ENCODE data around the gene PHYH. TPM values are rescaled to one million over a fixed set of nuclear protein-coding genes. Genes with fewer than 3 reads are reported as not detected.
"Not testable (repeated sequence)": the region's sequence is repeated elsewhere in the genome, so short reads cannot be mapped to it uniquely, and the experiment has no call there.

PHYH gene
- total RNA-seq, 1 experiment from 2014 or later, result 11.1 TPM

GRCh38 chr10:13241613-13242012 is 58.3 kb downstream of the PHYH start:
- Histone ChIP-seq H3K9me3 (replicated peaks) (no peaks in the 10 kb centered on the region), H3K4me3 (no peak overlapping the region), H3K36me3 (no peaks in the 10 kb centered on the region), H3K4me1 (replicated peaks) (no peaks in the 10 kb centered on the region), H3K27ac (no peak overlapping the region), H3K27me3 (replicated peaks) (no peaks in the 10 kb centered on the region)
- no peak for DNase-seq (ENCODE audit: low read depth in 1 of 2, low spot score in 2 of 2)

DNA sequence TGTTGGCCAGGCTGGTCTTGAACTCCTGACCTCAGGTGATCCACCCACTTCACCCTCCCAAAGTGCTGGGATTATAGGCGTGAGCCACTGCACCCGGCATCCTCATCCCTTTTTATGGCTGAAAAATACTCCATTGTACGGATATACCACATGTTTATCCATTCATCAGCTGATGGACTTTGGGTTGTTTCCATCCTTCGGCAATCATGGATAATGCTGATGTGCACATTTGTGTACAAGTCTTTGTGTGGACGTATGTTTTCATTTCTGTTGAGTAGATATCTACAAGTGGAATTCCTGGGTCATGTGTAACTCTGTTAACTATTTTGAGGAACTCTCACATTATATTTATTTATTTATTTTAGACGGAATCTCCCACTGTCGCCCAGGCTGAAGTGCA is 59.9 kb downstream of the PHYH start:
- DNase-seq (ENCODE audit: low read depth in 1 of 2, low spot score in 2 of 2), result no peak
- Histone ChIP-seq H3K4me3 (no peak overlapping the region), H3K9me3 (replicated peaks) (no peaks in the 10 kb centered on the region), H3K4me1 (replicated peaks) (no peaks in the 10 kb centered on the region), H3K36me3 (no peaks in the 10 kb centered on the region), H3K27ac (no peak overlapping the region), H3K27me3 (replicated peaks) (no peaks in the 10 kb centered on the region)

- Histone ChIP-seq H3K27ac (no peak overlapping the region), H3K27me3 (replicated peaks) (no peaks in the 10 kb centered on the region), H3K36me3 (no peaks in the 10 kb centered on the region), H3K9me3 (replicated peaks) (no peaks in the 10 kb centered on the region), H3K4me3 (no peak overlapping the region), H3K4me1 (replicated peaks) (no peaks in the 10 kb centered on the region)
- no peak for DNase-seq (ENCODE audit: low read depth in 1 of 2, low spot score in 2 of 2)
Measured at GRCh38 chr10:13238271-13239077, 61.4 kb downstream of the PHYH start.

DNA sequence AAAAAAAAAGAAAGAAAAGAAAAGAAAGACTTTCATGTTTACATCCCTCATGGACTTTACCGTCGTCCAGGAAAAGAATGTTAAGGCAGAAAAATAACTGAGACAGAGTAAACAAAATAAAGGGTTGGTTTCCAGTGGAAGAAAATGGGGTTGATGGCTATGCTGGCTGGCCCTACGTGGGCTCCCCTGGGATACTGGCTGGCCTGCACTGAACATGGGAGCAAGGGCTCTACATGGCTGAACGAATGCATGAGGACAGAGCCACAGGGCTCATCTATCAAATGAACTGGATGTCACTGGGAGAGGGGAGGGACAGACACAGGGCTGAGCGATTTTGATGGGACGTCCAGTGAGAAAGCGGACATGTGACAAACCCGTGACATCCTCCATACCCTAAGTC is 63.2 kb downstream of the PHYH start:
- H3K27ac ChIP-seq, result no peak overlapping the region
- DNase-seq (ENCODE audit: low read depth in 1 of 2, low spot score in 2 of 2), result no peak
- peaks cover under 1% of the 10 kb centered on the region; the same call in 1 of the 2 replicates for H3K27me3 ChIP-seq (replicated peaks)
- no peaks in the 10 kb centered on the region for H3K4me1 ChIP-seq (replicated peaks)
- no peaks in the 10 kb centered on the region for H3K36me3 ChIP-seq
- no peaks in the 10 kb centered on the region for H3K9me3 ChIP-seq (replicated peaks)
- H3K4me3 ChIP-seq, result no peak overlapping the region

DNA sequence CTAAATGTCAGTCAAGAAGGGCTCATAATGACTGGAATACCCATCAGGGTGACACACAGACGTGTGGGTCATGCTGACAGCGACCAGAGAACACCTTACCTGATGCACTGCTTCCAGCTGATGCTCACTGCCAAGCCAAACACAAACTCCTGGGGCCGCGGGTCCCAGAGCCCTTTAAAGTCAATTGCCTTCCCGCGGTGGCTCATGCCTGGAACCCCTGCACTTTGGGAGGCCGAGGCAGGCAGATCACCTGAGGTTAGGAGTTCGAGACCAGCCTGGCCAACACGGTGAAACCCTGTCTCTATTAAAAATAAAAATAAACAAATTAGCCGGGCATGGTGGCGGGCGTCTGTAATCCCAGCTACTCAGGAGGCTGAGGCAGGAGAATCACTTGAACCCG is 65.1 kb downstream of the PHYH start:
- H3K36me3 ChIP-seq; H3K27me3 ChIP-seq (replicated peaks); H3K9me3 ChIP-seq (replicated peaks); DNase-seq (ENCODE audit: low read depth in 1 of 2, low spot score in 2 of 2); H3K4me1 ChIP-seq (replicated peaks); H3K4me3 ChIP-seq; H3K27ac ChIP-seq: not testable (repeated sequence)

DNA sequence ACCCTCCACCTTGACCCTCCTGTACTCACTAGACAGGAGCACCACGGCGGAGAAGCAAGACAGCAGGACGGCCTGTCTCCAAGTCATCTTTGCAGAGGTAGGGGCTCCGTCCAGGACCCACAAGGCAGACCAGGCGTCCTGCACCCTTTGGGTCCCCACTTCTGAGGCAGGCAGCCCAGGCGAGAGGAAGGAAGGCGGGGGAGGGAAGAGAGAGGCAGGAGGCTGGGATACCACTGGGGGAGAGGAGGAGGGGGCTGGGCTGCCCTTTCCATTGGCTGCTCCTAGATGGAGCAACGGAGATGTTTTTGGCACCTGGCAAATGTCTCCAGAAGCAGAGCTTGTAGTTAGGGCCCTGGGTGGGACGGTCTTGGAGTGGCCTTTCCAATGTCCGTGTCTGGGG is 65.7 kb downstream of the PHYH start, which contains the start of gene UCMA:
TSS of gene UCMA (minus strand) at position 203 of the 400 bp plus-strand sequence. CDS start at position 87, 116 bp downstream.
- no peak within 1 kb of the TSS for H3K27ac ChIP-seq
- H3K36me3 ChIP-seq, result no peaks in the 10 kb centered on the region
- DNase-seq (ENCODE audit: low read depth in 1 of 2, low spot score in 2 of 2), result no peak
- no peaks in the 10 kb centered on the region for H3K4me1 ChIP-seq (replicated peaks)
- H3K4me3 ChIP-seq, result no peak within 1 kb of the TSS
- peaks cover 4% of the 10 kb centered on the region; the same call in 1 of the 2 replicates for H3K27me3 ChIP-seq (replicated peaks)
- H3K9me3 ChIP-seq (replicated peaks), result no peaks in the 10 kb centered on the region

DNA sequence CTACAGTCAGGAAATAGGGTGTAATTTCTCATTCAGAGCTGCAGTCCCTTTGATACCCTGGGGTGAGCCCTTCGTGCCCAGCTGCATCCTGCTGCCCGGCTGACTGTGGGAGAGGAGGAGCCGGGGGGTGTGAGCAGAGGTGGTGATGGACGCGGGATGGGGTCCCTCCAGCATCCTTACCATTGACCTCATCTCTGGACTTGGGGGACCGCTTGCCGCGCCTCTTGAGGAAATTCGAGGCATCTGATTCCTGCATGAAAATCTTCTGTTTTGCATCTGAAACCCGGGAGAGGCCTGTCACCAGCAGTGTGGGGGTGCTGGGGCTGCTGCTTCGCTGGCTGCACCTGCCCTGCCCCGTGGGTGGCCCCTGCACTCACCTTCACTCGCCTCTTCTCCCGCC is 66.5 kb downstream of the PHYH start:
- Histone ChIP-seq H3K27ac (no peak overlapping the region), H3K36me3 (no peaks in the 10 kb centered on the region), H3K9me3 (replicated peaks) (no peaks in the 10 kb centered on the region), H3K4me3 (no peak overlapping the region), H3K4me1 (replicated peaks) (no peaks in the 10 kb centered on the region), H3K27me3 (replicated peaks) (peaks cover 4% of the 10 kb centered on the region; the same call in 1 of the 2 replicates)
- no peak for DNase-seq (ENCODE audit: low read depth in 1 of 2, low spot score in 2 of 2)

- no peaks in the 10 kb centered on the region for H3K4me1 ChIP-seq (replicated peaks)
- no peaks in the 10 kb centered on the region for H3K36me3 ChIP-seq
- DNase-seq (ENCODE audit: low read depth in 1 of 2, low spot score in 2 of 2), result no peak
- peaks cover 4% of the 10 kb centered on the region; the same call in 1 of the 2 replicates for H3K27me3 ChIP-seq (replicated peaks)
- H3K4me3 ChIP-seq, result no peak overlapping the region
- no peaks in the 10 kb centered on the region for H3K9me3 ChIP-seq (replicated peaks)
- no peak overlapping the region for H3K27ac ChIP-seq
Measured at GRCh38 chr10:13231808-13232207, 68.1 kb downstream of the PHYH start.

DNA sequence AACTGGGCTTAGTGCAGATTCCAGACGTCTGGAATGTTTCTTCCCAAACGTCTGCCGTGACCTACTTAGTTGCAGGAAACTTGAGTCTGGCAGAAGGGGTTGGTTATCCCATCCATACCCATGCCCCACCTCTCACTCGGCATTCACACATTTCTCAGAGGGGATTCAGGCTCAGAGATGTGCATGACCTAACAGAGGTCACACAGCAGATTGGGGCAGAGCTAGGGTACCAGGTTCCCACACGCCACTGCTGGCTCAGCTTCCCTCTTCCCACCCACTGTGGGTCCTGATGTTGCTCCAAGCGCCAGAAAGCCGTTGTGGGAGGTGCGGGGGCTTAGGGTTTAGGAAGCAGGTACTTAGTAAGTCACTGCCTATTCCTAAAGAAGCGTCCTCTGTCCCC is 68.7 kb downstream of the PHYH start:
- Histone ChIP-seq H3K9me3 (replicated peaks) (no peaks in the 10 kb centered on the region), H3K4me1 (replicated peaks) (no peaks in the 10 kb centered on the region), H3K4me3 (no peak overlapping the region), H3K36me3 (no peaks in the 10 kb centered on the region), H3K27ac (no peak overlapping the region), H3K27me3 (replicated peaks) (peaks cover 4% of the 10 kb centered on the region; the same call in 1 of the 2 replicates)
- DNase-seq (ENCODE audit: low read depth in 1 of 2, low spot score in 2 of 2), result no peak

Other genes starting within 250 kb of the PHYH start
- 39.7 and 52.0 TPM in 2 replicates for gene OPTN, start 199.9 kb downstream of the PHYH start, total RNA-seq (2014; rRNA removed; shearing (Covaris generic))
- gene MCM10, start 138.5 kb downstream of the PHYH start, total RNA-seq (2014; rRNA removed; shearing (Covaris generic)), result 37.5 and 39.3 TPM in 2 replicates
- not detected in 2 replicates for gene UCMA, start 65.7 kb downstream of the PHYH start, total RNA-seq (2014; rRNA removed; shearing (Covaris generic))
- gene SEPHS1, start 48.2 kb upstream of the PHYH start, total RNA-seq (2014; rRNA removed; shearing (Covaris generic)), result 34.5 and 77.1 TPM in 2 replicates
- gene BEND7, start 228.9 kb upstream of the PHYH start, total RNA-seq (2014; rRNA removed; shearing (Covaris generic)), result 3.1 and 6.8 TPM in 2 replicates